GM18502 (cell line): ENCODE results near the gene GNB2.
"Not testable (repeated sequence)": the region's sequence is repeated elsewhere in the genome, so short reads cannot be mapped to it uniquely, and the experiment has no call there.

ENCODE experiments used
- ATAC-seq: cut with Tn5 transposase; IDR thresholded peaks from one replicate; pipeline ENCODE4 v1.9.1; 2021; ENCODE audit warnings: mild to moderate bottlenecking; ENCODE audit not compliant: unreplicated experiment, poor library complexity

GNB2 gene

GRCh38 chr7:100693312-100694097, 20.0 kb downstream of the GNB2 start:
- ATAC-seq = peak; percentile 30

- peak; percentile 40 for ATAC-seq
Measured at GRCh38 chr7:100694098-100694745, 20.7 kb downstream of the GNB2 start, which contains the start of gene GIGYF1. GIGYF1 (minus strand) TSS chr7:100694250; CDS start chr7:100688238, 6,012 bp downstream.

GRCh38 chr7:100696123-100696521, 22.6 kb downstream of the GNB2 start:
- ATAC-seq = no peak

- no peak for ATAC-seq
Measured at GRCh38 chr7:100699018-100699417, 25.5 kb downstream of the GNB2 start.

GRCh38 chr7:100701089-100701488, 27.5 kb downstream of the GNB2 start:
- not testable (repeated sequence) for ATAC-seq

- ATAC-seq = peak; percentile 55
Measured at GRCh38 chr7:100705320-100705752, 31.8 kb downstream of the GNB2 start.

GRCh38 chr7:100705753-100706671, 32.5 kb downstream of the GNB2 start, which contains the start of gene POP7:
POP7 (plus strand) TSS chr7:100706121; CDS start chr7:100706831, 710 bp downstream.
- peak; percentile 90 for ATAC-seq

- no peak for ATAC-seq
Measured at GRCh38 chr7:100706672-100707311, 33.3 kb downstream of the GNB2 start.

GRCh38 chr7:100708395-100708794, 34.9 kb downstream of the GNB2 start:
- no peak for ATAC-seq

GRCh38 chr7:100710452-100710851, 36.9 kb downstream of the GNB2 start:
- no peak for ATAC-seq

- no peak for ATAC-seq
Measured at GRCh38 chr7:100711369-100711768, 37.8 kb downstream of the GNB2 start.

GRCh38 chr7:100714725-100715124, 41.2 kb downstream of the GNB2 start:
- ATAC-seq = no peak

- not testable (repeated sequence) for ATAC-seq
Measured at GRCh38 chr7:100717073-100717472, 43.5 kb downstream of the GNB2 start.

GRCh38 chr7:100719523-100720278, 46.2 kb downstream of the GNB2 start:
- ATAC-seq = no peak

- ATAC-seq = no peak
Measured at GRCh38 chr7:100720279-100720670, 46.7 kb downstream of the GNB2 start, which contains the start of gene EPO. EPO (plus strand) TSS chr7:100720468; CDS start chr7:100720981, 513 bp downstream.

GRCh38 chr7:100720671-100721504, 47.3 kb downstream of the GNB2 start:
- no peak for ATAC-seq

GRCh38 chr7:100721505-100721812, 47.9 kb downstream of the GNB2 start:
- no peak for ATAC-seq

- no peak for ATAC-seq
Measured at GRCh38 chr7:100722480-100723212, 49.1 kb downstream of the GNB2 start.
